Measurements from ENCODE around the gene STK31. TPM values are rescaled to one million over a fixed set of nuclear protein-coding genes. Genes with fewer than 3 reads are reported as not detected.
A peak's percentile ranks its signal among the peaks of the same experiment; 100 is the strongest.

The STK31 gene
- 0.37 TPM for polyA plus RNA-seq (2013, experiment 1 of 2)
- polyA plus RNA-seq (2013, experiment 2 of 2), result 0.32 TPM

GRCh38 chr7:23710000-23710399, at the start of gene STK31:
TSS of gene STK31 (plus strand) at chr7:23710219. CDS start at chr7:23710286, 67 bp downstream.
- Histone ChIP-seq H2BK5ac (ENCODE audit: low read length) (no peak within 1 kb of the TSS), H3K27ac (ENCODE audit: low read depth, low read length) (no peak within 1 kb of the TSS), H3K56ac (ENCODE audit: low read length) (no peak within 1 kb of the TSS), H4K8ac (ENCODE audit: low read depth, low read length) (no peak within 1 kb of the TSS), H2AK5ac (ENCODE audit: low read length) (no peak within 1 kb of the TSS), H3K36me3 (ENCODE audit: control insufficient read depth, insufficient read depth, low read length) (no peaks in the 10 kb centered on the region), H3K4me1 (ENCODE audit: control insufficient read depth, low read depth, low read length) (no peaks in the 10 kb centered on the region), H3K18ac (ENCODE audit: low read length) (no peak within 1 kb of the TSS), H2BK15ac (replicated peaks; ENCODE audit: low read depth) (no peak within 1 kb of the TSS), H3K4ac (ENCODE audit: low read depth, low read length) (no peak within 1 kb of the TSS), H3K23ac (ENCODE audit: low read length) (no peak within 1 kb of the TSS), H4K5ac (ENCODE audit: low read length) (no peak within 1 kb of the TSS), H2BK120ac (ENCODE audit: low read depth, low read length) (no peak within 1 kb of the TSS), H3K9ac (ENCODE audit: low read length) (no peak within 1 kb of the TSS), H3K79me1 (ENCODE audit: low read length) (no peaks in the 10 kb centered on the region), H3K79me2 (ENCODE audit: control insufficient read depth, insufficient read depth, low read length) (no peaks in the 10 kb centered on the region), H3K4me2 (ENCODE audit: low read length) (no peak within 1 kb of the TSS), H3K4me3 (ENCODE audit: low read length) (no peak within 1 kb of the TSS), H3K27me3 (ENCODE audit: insufficient read depth, low read length, poor library complexity) (no peaks in the 10 kb centered on the region)
- DNase-seq, result no peak
- no CpG with 5 or more reads among the region's 33 CpGs for WGBS (ENCODE audit: extremely low coverage, insufficient coverage, low lambda C conversion rate)

DNA sequence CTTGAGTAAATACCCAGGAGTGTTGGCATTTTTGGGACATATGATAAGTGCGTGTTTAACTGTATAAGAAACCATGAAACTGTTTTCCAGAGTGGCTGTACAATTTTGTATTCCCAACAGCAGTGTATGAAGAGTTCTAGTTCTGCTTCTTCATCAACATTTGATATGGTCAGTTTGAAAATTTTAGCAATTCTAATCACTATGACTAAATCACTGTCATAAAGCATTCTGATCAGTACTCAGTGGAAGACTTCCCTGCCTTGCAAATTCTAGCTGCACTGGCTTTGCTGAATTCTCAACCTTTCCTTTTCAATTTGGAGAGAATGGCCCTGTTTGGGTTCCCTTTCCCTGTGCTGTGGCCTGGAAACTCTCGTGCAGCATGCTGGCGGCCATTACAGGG, 48.6 kb upstream of the STK31 start:
- Histone ChIP-seq H3K79me2 (ENCODE audit: control insufficient read depth, insufficient read depth, low read length) (no peaks in the 10 kb centered on the region), H3K79me1 (ENCODE audit: low read length) (no peaks in the 10 kb centered on the region), H3K27me3 (ENCODE audit: insufficient read depth, low read length, poor library complexity) (no peaks in the 10 kb centered on the region), H3K4me3 (ENCODE audit: low read length) (no peak overlapping the region), H3K4me2 (ENCODE audit: low read length) (no peak overlapping the region), H4K5ac (ENCODE audit: low read length) (no peak overlapping the region), H2AK5ac (ENCODE audit: low read length) (no peak overlapping the region), H4K8ac (ENCODE audit: low read depth, low read length) (no peak overlapping the region), H3K27ac (ENCODE audit: low read depth, low read length) (no peak overlapping the region), H3K9ac (ENCODE audit: low read length) (no peak overlapping the region), H3K23ac (ENCODE audit: low read length) (no peak overlapping the region), H3K18ac (ENCODE audit: low read length) (no peak overlapping the region), H2BK15ac (replicated peaks; ENCODE audit: low read depth) (peak overlapping the region; percentile 8), H3K4ac (ENCODE audit: low read depth, low read length) (no peak overlapping the region), H2BK120ac (ENCODE audit: low read depth, low read length) (no peak overlapping the region), H3K36me3 (ENCODE audit: control insufficient read depth, insufficient read depth, low read length) (no peaks in the 10 kb centered on the region), H2BK5ac (ENCODE audit: low read length) (no peak overlapping the region), H3K4me1 (ENCODE audit: control insufficient read depth, low read depth, low read length) (no peaks in the 10 kb centered on the region), H3K56ac (ENCODE audit: low read length) (no peak overlapping the region)
- no CpG with 5 or more reads among the region's 3 CpGs for WGBS (ENCODE audit: extremely low coverage, insufficient coverage, low lambda C conversion rate)
- no peak for DNase-seq

DNA sequence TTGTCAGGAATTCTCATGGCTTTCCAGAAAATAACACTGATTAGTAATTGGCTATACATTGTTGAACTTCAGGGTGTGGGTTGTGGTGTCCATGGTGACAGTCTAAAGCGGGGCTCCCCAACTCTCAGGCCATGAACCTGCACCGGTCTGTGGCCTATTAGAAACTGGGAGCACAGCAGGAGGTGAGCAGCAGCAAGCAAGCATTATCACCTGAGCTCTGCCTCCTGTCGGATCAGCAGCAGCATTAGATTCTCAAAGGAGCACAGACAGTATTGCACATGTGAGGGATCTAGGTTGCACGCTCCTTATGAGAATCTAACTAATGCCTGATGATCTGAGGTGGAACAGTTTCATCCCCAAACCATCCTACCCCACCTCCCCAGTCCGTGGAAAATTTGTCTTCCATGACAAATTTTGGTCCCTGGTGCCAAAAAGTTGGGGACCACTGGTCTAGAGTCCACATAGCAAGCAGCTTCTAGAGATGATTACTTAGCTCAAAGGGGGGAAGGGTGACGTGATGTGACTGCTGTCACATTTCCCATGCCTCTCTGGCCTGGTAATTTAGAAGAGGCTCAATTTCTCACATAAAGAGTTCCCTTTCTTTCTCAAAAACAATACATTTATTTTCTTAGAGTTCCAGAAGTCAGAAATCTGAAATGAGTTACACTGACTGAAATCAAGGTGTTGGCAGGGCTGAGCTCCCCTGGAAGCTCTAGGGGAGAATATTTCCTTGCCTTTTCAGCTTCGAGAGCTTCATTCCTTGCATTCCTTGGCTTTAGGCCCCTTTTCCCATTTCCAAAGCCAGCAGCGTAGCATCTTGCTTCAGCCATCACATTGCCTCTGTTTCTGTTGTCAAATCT, 47.7 kb upstream of the STK31 start:
- H2BK5ac ChIP-seq (ENCODE audit: low read length), result no peak overlapping the region
- no CpG with 5 or more reads among the region's 8 CpGs for WGBS (ENCODE audit: extremely low coverage, insufficient coverage, low lambda C conversion rate)
- H3K4ac ChIP-seq (ENCODE audit: low read depth, low read length), result no peak overlapping the region
- H2AK5ac ChIP-seq (ENCODE audit: low read length), result no peak overlapping the region
- no peak overlapping the region for H3K4me2 ChIP-seq (ENCODE audit: low read length)
- H4K5ac ChIP-seq (ENCODE audit: low read length), result no peak overlapping the region
- no peak overlapping the region for H3K23ac ChIP-seq (ENCODE audit: low read length)
- H3K27me3 ChIP-seq (ENCODE audit: insufficient read depth, low read length, poor library complexity), result no peaks in the 10 kb centered on the region
- DNase-seq, result peak; percentile 79
- peak overlapping the region; percentile 67 for H2BK120ac ChIP-seq (ENCODE audit: low read depth, low read length)
- no peaks in the 10 kb centered on the region for H3K36me3 ChIP-seq (ENCODE audit: control insufficient read depth, insufficient read depth, low read length)
- H3K79me2 ChIP-seq (ENCODE audit: control insufficient read depth, insufficient read depth, low read length), result no peaks in the 10 kb centered on the region
- no peak overlapping the region for H3K27ac ChIP-seq (ENCODE audit: low read depth, low read length)
- peak overlapping the region; percentile 14 for H4K8ac ChIP-seq (ENCODE audit: low read depth, low read length)
- H3K4me3 ChIP-seq (ENCODE audit: low read length), result no peak overlapping the region
- H3K4me1 ChIP-seq (ENCODE audit: control insufficient read depth, low read depth, low read length), result no peaks in the 10 kb centered on the region
- H3K9ac ChIP-seq (ENCODE audit: low read length), result no peak overlapping the region
- no peak overlapping the region for H3K18ac ChIP-seq (ENCODE audit: low read length)
- H3K56ac ChIP-seq (ENCODE audit: low read length), result no peak overlapping the region
- H2BK15ac ChIP-seq (replicated peaks; ENCODE audit: low read depth), result no peak overlapping the region
- H3K79me1 ChIP-seq (ENCODE audit: low read length), result no peaks in the 10 kb centered on the region

GRCh38 chr7:23662984-23663313, 47.1 kb upstream of the STK31 start:
- no peak for DNase-seq
- no peak overlapping the region for H3K56ac ChIP-seq (ENCODE audit: low read length)
- H2AK5ac ChIP-seq (ENCODE audit: low read length), result no peak overlapping the region
- no peak overlapping the region for H3K27ac ChIP-seq (ENCODE audit: low read depth, low read length)
- H3K18ac ChIP-seq (ENCODE audit: low read length), result no peak overlapping the region
- H3K36me3 ChIP-seq (ENCODE audit: control insufficient read depth, insufficient read depth, low read length), result no peaks in the 10 kb centered on the region
- no peak overlapping the region for H4K5ac ChIP-seq (ENCODE audit: low read length)
- no peak overlapping the region for H3K23ac ChIP-seq (ENCODE audit: low read length)
- H3K79me1 ChIP-seq (ENCODE audit: low read length), result no peaks in the 10 kb centered on the region
- no peaks in the 10 kb centered on the region for H3K27me3 ChIP-seq (ENCODE audit: insufficient read depth, low read length, poor library complexity)
- H3K4me2 ChIP-seq (ENCODE audit: low read length), result no peak overlapping the region
- no peak overlapping the region for H2BK5ac ChIP-seq (ENCODE audit: low read length)
- no peak overlapping the region for H3K4ac ChIP-seq (ENCODE audit: low read depth, low read length)
- no peaks in the 10 kb centered on the region for H3K79me2 ChIP-seq (ENCODE audit: control insufficient read depth, insufficient read depth, low read length)
- no peaks in the 10 kb centered on the region for H3K4me1 ChIP-seq (ENCODE audit: control insufficient read depth, low read depth, low read length)
- H2BK120ac ChIP-seq (ENCODE audit: low read depth, low read length), result no peak overlapping the region
- no peak overlapping the region for H2BK15ac ChIP-seq (replicated peaks; ENCODE audit: low read depth)
- no peak overlapping the region for H3K4me3 ChIP-seq (ENCODE audit: low read length)
- no CpG with 5 or more reads among the region's 2 CpGs for WGBS (ENCODE audit: extremely low coverage, insufficient coverage, low lambda C conversion rate)
- H3K9ac ChIP-seq (ENCODE audit: low read length), result no peak overlapping the region
- no peak overlapping the region for H4K8ac ChIP-seq (ENCODE audit: low read depth, low read length)

DNA sequence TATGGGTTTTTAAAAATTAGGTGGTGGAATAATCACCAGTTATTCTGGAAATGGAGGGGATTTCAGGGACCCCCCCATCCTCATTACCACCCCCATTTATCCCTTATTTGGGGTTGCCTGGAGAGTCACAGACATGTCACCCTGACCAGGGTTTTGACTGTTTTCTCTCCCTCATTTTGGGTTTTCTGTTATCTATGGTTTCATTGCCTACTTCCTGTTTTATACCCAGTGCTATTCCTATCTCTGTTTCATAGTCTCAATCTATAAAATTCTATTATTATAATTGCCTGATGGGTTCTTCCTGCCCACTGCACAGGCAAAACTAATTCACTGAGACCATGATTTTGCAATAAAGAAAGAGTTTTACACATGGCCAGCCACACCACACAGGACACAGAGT, 45.9 kb upstream of the STK31 start:
- Histone ChIP-seq H4K5ac (ENCODE audit: low read length) (no peak overlapping the region), H3K27me3 (ENCODE audit: insufficient read depth, low read length, poor library complexity) (no peaks in the 10 kb centered on the region), H3K56ac (ENCODE audit: low read length) (no peak overlapping the region), H4K8ac (ENCODE audit: low read depth, low read length) (no peak overlapping the region), H2BK15ac (replicated peaks; ENCODE audit: low read depth) (no peak overlapping the region), H3K23ac (ENCODE audit: low read length) (no peak overlapping the region), H3K9ac (ENCODE audit: low read length) (no peak overlapping the region), H3K27ac (ENCODE audit: low read depth, low read length) (no peak overlapping the region), H3K79me1 (ENCODE audit: low read length) (no peaks in the 10 kb centered on the region), H2AK5ac (ENCODE audit: low read length) (no peak overlapping the region), H2BK120ac (ENCODE audit: low read depth, low read length) (no peak overlapping the region), H3K79me2 (ENCODE audit: control insufficient read depth, insufficient read depth, low read length) (no peaks in the 10 kb centered on the region), H2BK5ac (ENCODE audit: low read length) (no peak overlapping the region), H3K4ac (ENCODE audit: low read depth, low read length) (no peak overlapping the region), H3K36me3 (ENCODE audit: control insufficient read depth, insufficient read depth, low read length) (no peaks in the 10 kb centered on the region), H3K4me2 (ENCODE audit: low read length) (no peak overlapping the region), H3K18ac (ENCODE audit: low read length) (no peak overlapping the region), H3K4me1 (ENCODE audit: control insufficient read depth, low read depth, low read length) (no peaks in the 10 kb centered on the region), H3K4me3 (ENCODE audit: low read length) (no peak overlapping the region)
- no peak for DNase-seq

DNA sequence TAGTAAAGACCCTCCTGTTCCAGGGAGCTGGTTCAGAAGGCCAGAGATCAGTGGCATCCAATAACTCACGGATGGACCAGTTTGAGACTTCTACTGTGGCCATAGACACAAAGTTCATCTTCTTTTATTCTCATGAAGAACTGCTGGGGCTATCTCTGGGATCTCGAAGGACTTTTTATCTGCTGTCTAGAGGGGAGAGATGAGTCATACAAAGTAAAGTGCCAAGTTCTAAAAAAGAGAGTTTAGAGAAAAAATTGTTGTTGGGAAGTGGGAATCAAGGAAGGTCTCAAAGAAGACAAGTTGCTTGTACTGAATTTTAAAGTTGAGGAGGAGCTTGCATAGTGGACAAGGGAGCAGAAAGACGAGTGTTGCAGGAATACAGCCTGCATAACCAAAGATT, 38.0 kb upstream of the STK31 start:
- Histone ChIP-seq H3K18ac (ENCODE audit: low read length) (no peak overlapping the region), H3K79me2 (ENCODE audit: control insufficient read depth, insufficient read depth, low read length) (no peaks in the 10 kb centered on the region), H3K27me3 (ENCODE audit: insufficient read depth, low read length, poor library complexity) (no peaks in the 10 kb centered on the region), H3K27ac (ENCODE audit: low read depth, low read length) (no peak overlapping the region), H3K4me3 (ENCODE audit: low read length) (no peak overlapping the region), H4K8ac (ENCODE audit: low read depth, low read length) (no peak overlapping the region), H2BK15ac (replicated peaks; ENCODE audit: low read depth) (no peak overlapping the region), H4K5ac (ENCODE audit: low read length) (no peak overlapping the region), H3K4me2 (ENCODE audit: low read length) (no peak overlapping the region), H3K36me3 (ENCODE audit: control insufficient read depth, insufficient read depth, low read length) (no peaks in the 10 kb centered on the region), H3K23ac (ENCODE audit: low read length) (no peak overlapping the region), H3K79me1 (ENCODE audit: low read length) (no peaks in the 10 kb centered on the region), H3K4ac (ENCODE audit: low read depth, low read length) (no peak overlapping the region), H3K9ac (ENCODE audit: low read length) (no peak overlapping the region), H3K56ac (ENCODE audit: low read length) (no peak overlapping the region), H2BK120ac (ENCODE audit: low read depth, low read length) (no peak overlapping the region), H3K4me1 (ENCODE audit: control insufficient read depth, low read depth, low read length) (no peaks in the 10 kb centered on the region), H2BK5ac (ENCODE audit: low read length) (no peak overlapping the region), H2AK5ac (ENCODE audit: low read length) (no peak overlapping the region)
- DNase-seq, result no peak
- no CpG with 5 or more reads among the region's 3 CpGs for WGBS (ENCODE audit: extremely low coverage, insufficient coverage, low lambda C conversion rate)
